ENCODE measurements around the gene AMDHD1. TPM values are rescaled to one million over a fixed set of nuclear protein-coding genes. Genes with fewer than 3 reads are reported as not detected.

Gene AMDHD1
- polyA plus RNA-seq, 3 donors, result 0.43 to 1.9 (median 1.0) TPM

DNA sequence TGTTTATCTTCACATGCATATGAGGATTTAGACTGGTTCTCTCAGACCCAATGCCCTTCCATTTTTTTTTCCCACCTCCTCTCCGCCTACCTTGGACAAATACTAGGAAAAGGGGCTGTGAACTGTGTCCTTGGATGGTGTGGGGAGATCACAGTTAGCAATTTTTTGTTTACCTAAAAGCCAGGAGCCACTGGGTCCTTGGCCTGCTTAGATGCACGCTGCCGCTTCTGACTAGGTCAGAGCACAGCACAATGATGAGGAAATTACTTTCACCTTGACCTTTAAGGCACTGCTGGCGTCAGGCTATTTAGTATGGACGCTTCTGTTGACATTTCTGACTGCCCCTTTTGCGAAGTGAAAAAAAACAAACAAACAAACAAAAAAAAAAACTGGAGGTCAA is 2.6 kb upstream of the AMDHD1 start:
- H4K20me1 ChIP-seq (ENCODE audit: insufficient read depth, low read length), result no peaks in the 10 kb centered on the region
- no peaks in the 10 kb centered on the region for H3K36me3 ChIP-seq (replicated peaks in 1 of 2; ENCODE audit: control insufficient read depth in 1 of 2, insufficient read depth in 2 of 2, low read length in 2 of 2)
- Mint-ChIP-seq H3K4me3 (no peak overlapping the region), H3K27ac (no peak overlapping the region), H3K4me1 (peaks cover 13% of the 10 kb centered on the region), H3K36me3 (no peaks in the 10 kb centered on the region), H3K27me3 (ENCODE audit: low read depth in 3 of 3) (peaks cover 0 to 4% (median 0%) of the 10 kb centered on the region in 3 donors), H3K9me3 (no peaks in the 10 kb centered on the region)
- no peaks in the 10 kb centered on the region for H3K27me3 ChIP-seq (ENCODE audit: control insufficient read depth in 2 of 2, insufficient read depth in 2 of 2, low read length in 2 of 2)
- intact Hi-C loops (cut with micrococcal nuclease), result loop anchor here in 1 of 2 donors (5.0 kb wide), 1 partner anchor 78 kb away; no protein-coding TSS in a partner anchor
- H3K79me2 ChIP-seq (ENCODE audit: insufficient read depth, low read length), result no peaks in the 10 kb centered on the region
- TF ChIP-seq, protein P1, sequence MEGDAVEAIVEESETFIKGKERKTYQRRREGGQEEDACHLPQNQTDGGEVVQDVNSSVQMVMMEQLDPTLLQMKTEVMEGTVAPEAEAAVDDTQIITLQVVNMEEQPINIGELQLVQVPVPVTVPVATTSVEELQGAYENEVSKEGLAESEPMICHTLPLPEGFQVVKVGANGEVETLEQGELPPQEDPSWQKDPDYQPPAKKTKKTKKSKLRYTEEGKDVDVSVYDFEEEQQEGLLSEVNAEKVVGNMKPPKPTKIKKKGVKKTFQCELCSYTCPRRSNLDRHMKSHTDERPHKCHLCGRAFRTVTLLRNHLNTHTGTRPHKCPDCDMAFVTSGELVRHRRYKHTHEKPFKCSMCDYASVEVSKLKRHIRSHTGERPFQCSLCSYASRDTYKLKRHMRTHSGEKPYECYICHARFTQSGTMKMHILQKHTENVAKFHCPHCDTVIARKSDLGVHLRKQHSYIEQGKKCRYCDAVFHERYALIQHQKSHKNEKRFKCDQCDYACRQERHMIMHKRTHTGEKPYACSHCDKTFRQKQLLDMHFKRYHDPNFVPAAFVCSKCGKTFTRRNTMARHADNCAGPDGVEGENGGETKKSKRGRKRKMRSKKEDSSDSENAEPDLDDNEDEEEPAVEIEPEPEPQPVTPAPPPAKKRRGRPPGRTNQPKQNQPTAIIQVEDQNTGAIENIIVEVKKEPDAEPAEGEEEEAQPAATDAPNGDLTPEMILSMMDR (IDR thresholded peaks at IDR 0.05), result no peak
- H3K4me2 ChIP-seq (replicated peaks; ENCODE audit: extremely low read depth, low read length, poor library complexity, severe bottlenecking), result no peak overlapping the region
- H3K27ac ChIP-seq (ENCODE audit: low read depth in 1 of 2, low read length in 2 of 2), result no peak overlapping the region
- no peak overlapping the region for H2AFZ ChIP-seq (ENCODE audit: insufficient read depth, low read depth, low read length, poor library complexity, severe bottlenecking)
- WGBS (ENCODE audit: insufficient coverage), result 100% methylated on average over 2 of the region's 6 CpGs
- H3K9ac ChIP-seq (ENCODE audit: insufficient read depth, low read length, poor library complexity, severe bottlenecking), result no peak overlapping the region
- peaks cover 12 to 15% of the 10 kb centered on the region in 2 donors for H3K4me1 ChIP-seq (ENCODE audit: control insufficient read depth in 1 of 2, insufficient read depth in 2 of 2, low read length in 2 of 2)
- DNase-seq, result no peak
- no peaks in the 10 kb centered on the region for H3K9me3 ChIP-seq (replicated peaks in 1 of 2; ENCODE audit: control insufficient read depth in 1 of 2, insufficient read depth in 1 of 2, low read length in 2 of 2)
- H3K4me3 ChIP-seq (replicated peaks in 1 of 3; ENCODE audit: low read depth in 2 of 3, low read length in 3 of 3), result no peak overlapping the region

GRCh38 chr12:95942101-95942523 is 1.0 kb upstream of the AMDHD1 start:
- peak overlapping the region; percentile 95 for H2AFZ ChIP-seq (ENCODE audit: insufficient read depth, low read depth, low read length, poor library complexity, severe bottlenecking)
- H3K9me3 Mint-ChIP-seq, result no peaks in the 10 kb centered on the region
- peak overlapping the region; percentile 89 for H3K4me2 ChIP-seq (replicated peaks; ENCODE audit: extremely low read depth, low read length, poor library complexity, severe bottlenecking)
- peak overlapping the region; percentile 58 to 97 (median 78) for H3K4me3 ChIP-seq (replicated peaks in 1 of 3; ENCODE audit: low read depth in 2 of 3, low read length in 3 of 3)
- peak overlapping the region in 2 of 7 donors; percentile 49 to 84 for H3K27ac Mint-ChIP-seq
- intact Hi-C loops (cut with micrococcal nuclease), result loop anchor here in 1 of 2 donors (5.0 kb wide), 1 partner anchor 80 kb away; no protein-coding TSS in a partner anchor
- H3K79me2 ChIP-seq (ENCODE audit: insufficient read depth, low read length), result no peaks in the 10 kb centered on the region
- peak overlapping the region in 1 of 2 donors; percentile 77 for H3K27ac ChIP-seq (ENCODE audit: low read depth in 1 of 2, low read length in 2 of 2)
- TF ChIP-seq, protein P1 (IDR thresholded peaks at IDR 0.05), result no peak
- H3K36me3 ChIP-seq (replicated peaks in 1 of 2; ENCODE audit: control insufficient read depth in 1 of 2, insufficient read depth in 2 of 2, low read length in 2 of 2), result no peaks in the 10 kb centered on the region
- H3K4me1 Mint-ChIP-seq, result peaks cover 13% of the 10 kb centered on the region
- WGBS (ENCODE audit: insufficient coverage), result 0% methylated on average over 2 of the region's 13 CpGs
- H3K36me3 Mint-ChIP-seq, result no peaks in the 10 kb centered on the region
- H3K27me3 Mint-ChIP-seq (ENCODE audit: low read depth in 3 of 3), result peaks cover 0 to 4% (median 2%) of the 10 kb centered on the region in 3 donors
- peak overlapping the region; percentile 77 for H3K9ac ChIP-seq (ENCODE audit: insufficient read depth, low read length, poor library complexity, severe bottlenecking)
- H4K20me1 ChIP-seq (ENCODE audit: insufficient read depth, low read length), result no peaks in the 10 kb centered on the region
- no peaks in the 10 kb centered on the region for H3K9me3 ChIP-seq (replicated peaks in 1 of 2; ENCODE audit: control insufficient read depth in 1 of 2, insufficient read depth in 1 of 2, low read length in 2 of 2)
- no peak for DNase-seq
- H3K27me3 ChIP-seq (ENCODE audit: control insufficient read depth in 2 of 2, insufficient read depth in 2 of 2, low read length in 2 of 2), result no peaks in the 10 kb centered on the region
- H3K4me1 ChIP-seq (ENCODE audit: control insufficient read depth in 1 of 2, insufficient read depth in 2 of 2, low read length in 2 of 2), result peaks cover 12 to 15% of the 10 kb centered on the region in 2 donors
- H3K4me3 Mint-ChIP-seq, result peak overlapping the region; percentile 88 to 96
